HL-60 (cell line): ENCODE results near the gene TBX10.

Experiments used
- DNase-seq, 2 experiments: peaks; one replicate each; pipeline ENCODE4 v3.0.0-alpha.2; 2010 to 2020; ENCODE audit warnings: low read depth in 1 of 2, low spot score in 1 of 2
- H3K27ac ChIP-seq: fragments of 250-450 bp; sonication (Bioruptor Pico); replicated peaks from 2 replicates; pipeline ENCODE4 v1.5.1; 2020; ENCODE audit warnings: mild to moderate bottlenecking, moderate library complexity
- H3K27me3 ChIP-seq: fragments of 250-450 bp; sonication (Bioruptor Pico); 2 replicates; pipeline ENCODE4 v1.5.1; 2021; ENCODE audit warnings: mild to moderate bottlenecking, moderate library complexity; ENCODE audit not compliant: insufficient read depth, poor library complexity, severe bottlenecking
- H3K4me3 ChIP-seq: replicated peaks from 2 replicates; pipeline ENCODE4 v1.5.1; 2011; ENCODE audit warnings: mild to moderate bottlenecking, control low read depth, low read length; ENCODE audit not compliant: insufficient read depth
- GABPA ChIP-seq: IDR thresholded peaks from 2 replicates; pipeline ENCODE4 v1.6.1; 2012; ENCODE audit warnings: low read depth
- POLR2AphosphoS5 ChIP-seq: IDR thresholded peaks from 2 replicates; pipeline ENCODE4 v1.6.1; 2012; ENCODE audit warnings: low read depth
- SPI1 ChIP-seq: IDR thresholded peaks from 2 replicates; pipeline ENCODE4 v1.6.1; 2012; ENCODE audit warnings: low read depth, mild to moderate bottlenecking, borderline replicate concordance
- TF ChIP-seq, protein P1 (sequence below): IDR thresholded peaks from one replicate; pipeline ENCODE4 v1.5.1; 2011; ENCODE audit warnings: low read length, control low read depth, inconsistent platforms; ENCODE audit not compliant: insufficient read depth
- TF ChIP-seq, protein P2 (sequence below): IDR thresholded peaks from 2 replicates; pipeline ENCODE4 v1.6.1; 2012; ENCODE audit warnings: low read depth; ENCODE audit not compliant: insufficient replicate concordance

TBX10 gene

GRCh38 chr11:67666676-67667489 is 27.3 kb upstream of the TBX10 start:
- no peak for DNase-seq
- H3K27ac ChIP-seq, result no peak overlapping the region
- no peak overlapping the region for H3K4me3 ChIP-seq
- TF ChIP-seq, protein P1, sequence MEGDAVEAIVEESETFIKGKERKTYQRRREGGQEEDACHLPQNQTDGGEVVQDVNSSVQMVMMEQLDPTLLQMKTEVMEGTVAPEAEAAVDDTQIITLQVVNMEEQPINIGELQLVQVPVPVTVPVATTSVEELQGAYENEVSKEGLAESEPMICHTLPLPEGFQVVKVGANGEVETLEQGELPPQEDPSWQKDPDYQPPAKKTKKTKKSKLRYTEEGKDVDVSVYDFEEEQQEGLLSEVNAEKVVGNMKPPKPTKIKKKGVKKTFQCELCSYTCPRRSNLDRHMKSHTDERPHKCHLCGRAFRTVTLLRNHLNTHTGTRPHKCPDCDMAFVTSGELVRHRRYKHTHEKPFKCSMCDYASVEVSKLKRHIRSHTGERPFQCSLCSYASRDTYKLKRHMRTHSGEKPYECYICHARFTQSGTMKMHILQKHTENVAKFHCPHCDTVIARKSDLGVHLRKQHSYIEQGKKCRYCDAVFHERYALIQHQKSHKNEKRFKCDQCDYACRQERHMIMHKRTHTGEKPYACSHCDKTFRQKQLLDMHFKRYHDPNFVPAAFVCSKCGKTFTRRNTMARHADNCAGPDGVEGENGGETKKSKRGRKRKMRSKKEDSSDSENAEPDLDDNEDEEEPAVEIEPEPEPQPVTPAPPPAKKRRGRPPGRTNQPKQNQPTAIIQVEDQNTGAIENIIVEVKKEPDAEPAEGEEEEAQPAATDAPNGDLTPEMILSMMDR, result no peak
- TF ChIP-seq SPI1, result no peak
- no peak for TF ChIP-seq GABPA
- TF ChIP-seq POLR2AphosphoS5, result no peak
- TF ChIP-seq, protein P2, sequence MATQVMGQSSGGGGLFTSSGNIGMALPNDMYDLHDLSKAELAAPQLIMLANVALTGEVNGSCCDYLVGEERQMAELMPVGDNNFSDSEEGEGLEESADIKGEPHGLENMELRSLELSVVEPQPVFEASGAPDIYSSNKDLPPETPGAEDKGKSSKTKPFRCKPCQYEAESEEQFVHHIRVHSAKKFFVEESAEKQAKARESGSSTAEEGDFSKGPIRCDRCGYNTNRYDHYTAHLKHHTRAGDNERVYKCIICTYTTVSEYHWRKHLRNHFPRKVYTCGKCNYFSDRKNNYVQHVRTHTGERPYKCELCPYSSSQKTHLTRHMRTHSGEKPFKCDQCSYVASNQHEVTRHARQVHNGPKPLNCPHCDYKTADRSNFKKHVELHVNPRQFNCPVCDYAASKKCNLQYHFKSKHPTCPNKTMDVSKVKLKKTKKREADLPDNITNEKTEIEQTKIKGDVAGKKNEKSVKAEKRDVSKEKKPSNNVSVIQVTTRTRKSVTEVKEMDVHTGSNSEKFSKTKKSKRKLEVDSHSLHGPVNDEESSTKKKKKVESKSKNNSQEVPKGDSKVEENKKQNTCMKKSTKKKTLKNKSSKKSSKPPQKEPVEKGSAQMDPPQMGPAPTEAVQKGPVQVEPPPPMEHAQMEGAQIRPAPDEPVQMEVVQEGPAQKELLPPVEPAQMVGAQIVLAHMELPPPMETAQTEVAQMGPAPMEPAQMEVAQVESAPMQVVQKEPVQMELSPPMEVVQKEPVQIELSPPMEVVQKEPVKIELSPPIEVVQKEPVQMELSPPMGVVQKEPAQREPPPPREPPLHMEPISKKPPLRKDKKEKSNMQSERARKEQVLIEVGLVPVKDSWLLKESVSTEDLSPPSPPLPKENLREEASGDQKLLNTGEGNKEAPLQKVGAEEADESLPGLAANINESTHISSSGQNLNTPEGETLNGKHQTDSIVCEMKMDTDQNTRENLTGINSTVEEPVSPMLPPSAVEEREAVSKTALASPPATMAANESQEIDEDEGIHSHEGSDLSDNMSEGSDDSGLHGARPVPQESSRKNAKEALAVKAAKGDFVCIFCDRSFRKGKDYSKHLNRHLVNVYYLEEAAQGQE, result no peak
- no peaks in the 10 kb centered on the region for H3K27me3 ChIP-seq

DNA sequence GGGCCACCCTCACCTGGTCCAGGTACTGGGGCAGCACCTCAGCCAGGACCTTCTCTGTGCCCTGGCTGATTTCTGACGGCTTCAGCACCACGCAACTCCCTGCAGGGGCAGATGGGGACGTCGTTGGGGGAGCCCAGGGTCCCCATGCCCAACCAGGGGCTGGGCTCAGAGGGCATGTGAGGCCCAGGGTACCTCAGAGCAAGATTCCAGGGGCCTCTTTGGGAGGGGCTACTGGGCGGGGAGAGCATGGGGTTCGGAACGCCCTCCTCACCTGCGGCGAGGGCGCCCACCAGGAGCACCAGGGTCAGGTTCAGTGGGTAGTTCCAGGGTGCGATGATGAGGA is 26.7 kb upstream of the TBX10 start:
- no peak overlapping the region for H3K27ac ChIP-seq
- no peak for DNase-seq
- no peaks in the 10 kb centered on the region for H3K27me3 ChIP-seq
- TF ChIP-seq SPI1 (no peak), POLR2AphosphoS5 (no peak), GABPA (no peak)
- TF ChIP-seq, protein P2, result no peak
- TF ChIP-seq, protein P1, result no peak
- no peak overlapping the region for H3K4me3 ChIP-seq

DNA sequence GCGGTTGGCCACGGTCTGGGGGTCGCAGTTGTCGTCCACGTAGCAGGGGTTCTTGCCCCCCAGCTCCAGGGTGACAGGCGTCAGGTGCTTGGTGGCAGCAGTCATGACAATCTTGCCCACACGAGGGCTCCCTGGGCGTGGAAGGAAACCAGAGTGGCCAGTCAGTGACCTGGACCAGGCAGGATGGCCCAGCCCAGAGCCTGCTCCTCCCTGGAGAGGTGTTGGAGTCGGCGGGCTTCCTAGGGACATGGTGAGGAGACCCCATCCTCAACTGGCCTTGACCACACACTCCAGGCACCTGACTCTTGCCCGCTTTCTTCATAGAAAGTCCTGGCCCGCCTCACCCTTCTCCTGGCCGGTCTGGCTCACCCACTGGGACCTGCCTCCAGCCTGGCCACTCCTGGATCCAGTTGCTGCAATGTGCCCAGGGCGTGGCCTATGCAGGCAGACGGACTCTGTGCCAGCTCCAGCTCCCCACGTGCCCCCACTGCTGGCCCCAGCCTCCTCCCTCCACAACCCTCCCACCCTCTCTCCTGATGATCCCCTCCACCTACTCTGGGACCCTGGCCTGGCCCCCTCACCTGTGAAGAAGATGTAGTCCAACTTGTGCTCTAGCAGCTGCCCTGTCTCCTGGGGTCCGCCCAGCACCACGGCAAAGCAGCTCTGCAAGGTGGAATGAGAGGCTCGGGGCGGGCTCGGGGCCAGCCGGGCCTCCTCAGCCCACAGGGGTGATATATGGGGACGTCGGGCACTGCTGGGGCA is 26.2 kb upstream of the TBX10 start:
- no peak for DNase-seq
- no peak for TF ChIP-seq GABPA
- TF ChIP-seq POLR2AphosphoS5, result no peak
- TF ChIP-seq SPI1, result no peak
- TF ChIP-seq, protein P2, result no peak
- TF ChIP-seq, protein P1, result no peak
- Histone ChIP-seq H3K27ac (no peak overlapping the region), H3K27me3 (no peaks in the 10 kb centered on the region), H3K4me3 (no peak overlapping the region)
